ENCODE measurements around the gene MRGPRE.

- TF ChIP-seq POLR2A (IDR thresholded peaks at IDR 0.05) (no peak), CTCF (IDR thresholded peaks at IDR 0.05) (no peak), EP300 (IDR thresholded peaks at IDR 0.05) (no peak)
Measured at GRCh38 chr11:3178349-3178748, 53.9 kb downstream of the MRGPRE start.
